ENCODE results near the gene SYT4. TPM values are rescaled to one million over a fixed set of nuclear protein-coding genes. Genes with fewer than 3 reads are reported as not detected.

SYT4 gene
- total and polyA plus RNA-seq, 2 of the 8 experiments (the other 6 are each of a cell fraction or from before 2014, with no cell fraction given) = 2.4 to 10.2 TPM

DNA sequence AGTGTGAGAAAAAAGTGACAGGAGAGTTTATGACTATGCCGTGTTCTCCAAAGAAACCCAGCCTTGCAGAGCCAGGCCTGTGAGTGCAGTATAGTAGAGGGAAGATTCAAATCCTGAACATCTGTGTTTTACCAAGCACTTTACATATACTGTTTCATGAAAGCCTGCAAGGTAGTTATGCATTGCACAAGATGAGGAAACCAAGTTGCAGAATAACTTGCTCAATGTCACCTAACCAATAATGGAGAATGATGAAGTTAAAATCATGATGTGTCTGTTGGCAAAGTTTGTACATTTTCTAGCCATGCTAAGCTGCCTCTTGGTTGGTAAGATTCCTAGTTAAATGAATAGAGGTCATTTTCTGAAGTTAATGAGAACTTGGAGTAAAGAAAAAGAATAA is 29.3 kb downstream of the SYT4 start:
- Histone ChIP-seq H4K20me1 (replicated peaks in 1 of 2; ENCODE audit: control insufficient read depth in 1 of 2, insufficient read depth in 2 of 2, low read length in 2 of 2) (no peaks in the 10 kb centered on the region), H3K27me3 (replicated peaks in 1 of 4; ENCODE audit: control insufficient read depth in 3 of 4, extremely low read depth in 1 of 4, insufficient read depth in 3 of 4, low read length in 3 of 4) (no peaks in the 10 kb centered on the region), H3K14ac (ENCODE audit: insufficient read length) (no peak overlapping the region), H4K8ac (ENCODE audit: extremely low read depth, insufficient read depth, low read length) (no peak overlapping the region), H3K18ac (ENCODE audit: extremely low read depth, low read length) (no peak overlapping the region), H2BK15ac (ENCODE audit: low read length) (no peak overlapping the region), H2BK20ac (ENCODE audit: low read length) (no peak overlapping the region), H3K79me1 (ENCODE audit: low read depth, low read length) (no peaks in the 10 kb centered on the region), H3K23ac (ENCODE audit: insufficient read length) (no peak overlapping the region), H4K91ac (replicated peaks; ENCODE audit: insufficient read length, low read length) (no peak overlapping the region), H3K9me3 (ENCODE audit: insufficient read depth in 2 of 2, low read depth in 1 of 2, low read length in 1 of 2) (no peaks in the 10 kb centered on the region), H3K27ac (ENCODE audit: low read depth, low read length) (no peak overlapping the region), H3K36me3 (ENCODE audit: control insufficient read depth in 2 of 4, insufficient read depth in 4 of 4, low read length in 3 of 4) (no peaks in the 10 kb centered on the region), H2BK120ac (replicated peaks; ENCODE audit: low read depth, low read length) (no peak overlapping the region), H2AK5ac (ENCODE audit: low read depth, low read length) (no peak overlapping the region), H3K79me2 (ENCODE audit: control insufficient read depth in 1 of 2, insufficient read depth in 2 of 2, low read length in 2 of 2) (no peaks in the 10 kb centered on the region), H3K4me2 (ENCODE audit: insufficient read depth in 1 of 2, low read depth in 2 of 2, low read length in 2 of 2) (no peak overlapping the region), H3K4me3 (ENCODE audit: extremely low read depth in 1 of 4, insufficient read depth in 2 of 4, low read depth in 3 of 4, low read length in 4 of 4) (no peak overlapping the region), H2BK5ac (ENCODE audit: low read depth, low read length) (no peak overlapping the region), H3K4ac (replicated peaks; ENCODE audit: insufficient read length, low read depth, low read length) (no peak overlapping the region), H3K23me2 (ENCODE audit: low read depth, low read length) (no peaks in the 10 kb centered on the region), H3K9ac (replicated peaks in 1 of 4; ENCODE audit: extremely low read depth in 1 of 4, low read depth in 3 of 4, low read length in 3 of 4) (no peak overlapping the region), H2AFZ (ENCODE audit: low read length) (no peak overlapping the region), H4K5ac (ENCODE audit: insufficient read length, low read depth, low read length) (no peak overlapping the region), H2BK12ac (ENCODE audit: low read depth, low read length) (no peak overlapping the region), H3K4me1 (replicated peaks in 1 of 4; ENCODE audit: control insufficient read depth in 3 of 4, insufficient read depth in 4 of 4, low read length in 3 of 4) (no peaks in the 10 kb centered on the region), H3K56ac (replicated peaks; ENCODE audit: insufficient read length, low read depth, low read length) (no peak overlapping the region)
- TF ChIP-seq EGR1 (IDR thresholded peaks at IDR 0.05; ENCODE audit: borderline replicate concordance, low read depth, low read length) (no peak), KDM4A (IDR thresholded peaks at IDR 0.05; ENCODE audit: low read depth, low read length, severe bottlenecking) (no peak), FOSL1 (IDR thresholded peaks at IDR 0.05; ENCODE audit: insufficient read depth, low read depth, low read length) (no peak), HDAC2 (IDR thresholded peaks at IDR 0.05; ENCODE audit: borderline replicate concordance in 1 of 2, low read depth in 2 of 2, low read length in 2 of 2) (no peak), TEAD4 (IDR thresholded peaks at IDR 0.05; ENCODE audit: low read depth, low read length) (no peak), CREB1 (IDR thresholded peaks at IDR 0.05) (no peak), BRCA1 (IDR thresholded peaks at IDR 0.05; ENCODE audit: low read depth, low read length) (no peak), RAD21 (IDR thresholded peaks at IDR 0.05 in 1 of 2, conservative IDR thresholded peaks at IDR 0.05 in 1 of 2; ENCODE audit: low read depth in 2 of 2, low read length in 2 of 2) (no peak), SIN3A (conservative IDR thresholded peaks at IDR 0.05 in 1 of 2, IDR thresholded peaks at IDR 0.05 in 1 of 2; ENCODE audit: low read depth in 1 of 2, low read length in 2 of 2) (no peak)
- no peak for FAIRE-seq
- ChIA-PET CTCF (ENCODE audit: partially characterized antibody) (interaction anchor here (1.0 to 1.5 kb wide), 2 partner anchors 23 to 28 kb away, joined by 3 to 7 read pairs; no protein-coding TSS in a partner anchor), POLR2A (ENCODE audit: partially characterized antibody) (no interaction called here)
- no peak for DNase-seq (ENCODE audit: low read depth in 1 of 2, low spot score in 2 of 2)
- WGBS, 2 experiments (ENCODE audit: extremely low coverage in 1 of 2, insufficient coverage in 1 of 2, insufficient read length in 1 of 2, insufficient replicate concordance in 2 of 2, low coverage in 1 of 2, low lambda C conversion rate in 2 of 2, missing lambda C conversion rate in 1 of 2) = 94% methylated on average over 1 of the region's 1 CpG; no CpG with 5 or more reads in 1 of the 2 experiments

All from H1 (cell line).